ENCODE measurements around the gene ATP1A2. TPM values are rescaled to one million over a fixed set of nuclear protein-coding genes. Genes with fewer than 3 reads are reported as not detected.

The ATP1A2 gene
- total and polyA plus RNA-seq, 2 donors (not counting 3 experiments of a cell fraction or from before 2014, with no cell fraction given), result not detected

DNA sequence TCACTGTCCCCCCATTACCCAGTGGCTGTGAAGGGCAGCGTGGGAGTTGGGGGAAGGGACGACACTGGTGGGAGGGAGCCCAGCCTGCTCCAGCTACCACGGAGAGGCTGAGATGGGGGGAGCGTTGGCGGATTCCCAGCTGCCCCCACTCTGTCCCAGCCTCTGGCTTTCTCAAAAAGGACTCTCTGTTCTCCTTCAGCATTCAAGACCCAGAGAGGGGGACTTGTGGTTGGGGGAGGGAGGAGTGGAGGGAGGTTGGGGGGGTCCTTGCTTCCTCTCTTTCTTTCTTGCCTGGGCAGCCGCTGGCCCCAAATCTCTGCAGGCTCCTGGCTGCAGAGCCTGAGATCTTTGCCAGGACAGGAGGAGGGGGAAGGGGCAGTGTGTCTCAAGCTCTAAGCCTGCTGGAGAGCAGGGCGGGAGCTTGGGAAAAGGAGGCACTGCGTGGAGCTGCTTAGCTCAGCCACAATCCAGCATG, 2.2 kb downstream of the ATP1A2 start:
- Histone ChIP-seq H3K79me2 (ENCODE audit: control insufficient read depth, insufficient read depth, low read length) (no peaks in the 10 kb centered on the region), H3K9me1 (replicated peaks; ENCODE audit: control insufficient read depth, extremely low read depth, insufficient read depth, low read length) (no peaks in the 10 kb centered on the region), H4K20me1 (replicated peaks; ENCODE audit: control insufficient read depth, extremely low read depth, insufficient read depth, low read length) (no peaks in the 10 kb centered on the region), H3K36me3 (ENCODE audit: control insufficient read depth in 2 of 2, extremely low read depth in 1 of 2, insufficient read depth in 2 of 2, low read length in 2 of 2) (no peaks in the 10 kb centered on the region), H3K27me3 (ENCODE audit: control insufficient read depth in 2 of 2, insufficient read depth in 2 of 2, low read length in 2 of 2) (peaks cover 21 to 24% of the 10 kb centered on the region in 2 experiments), H3K4me3 (replicated peaks in 1 of 3; ENCODE audit: insufficient read depth in 1 of 3, low read depth in 1 of 3, low read length in 3 of 3) (no peak overlapping the region), H3K4me1 (ENCODE audit: control insufficient read depth, extremely low read depth, insufficient read depth, low read length) (no peaks in the 10 kb centered on the region), H3K9me3 (replicated peaks; ENCODE audit: control insufficient read depth, insufficient read depth, low read length) (no peaks in the 10 kb centered on the region), H3K9ac (replicated peaks; ENCODE audit: extremely low read depth, insufficient read depth, low read length) (no peak overlapping the region), H3K4me2 (ENCODE audit: insufficient read depth, low read length) (no peak overlapping the region), H2AFZ (ENCODE audit: low read depth, low read length) (no peak overlapping the region), H3K27ac (ENCODE audit: insufficient read depth, low read depth, low read length) (no peak overlapping the region)
- ChIA-PET POLR2A (no interaction called here), CTCF (interaction anchor here (0.9 to 1.5 kb wide), 4 partner anchors 10 to 76 kb away, joined by 3 to 5 read pairs (median 3); no protein-coding TSS in a partner anchor)
- FAIRE-seq (no peak), DNase-seq (ENCODE audit: low read depth, low spot score) (no peak)
- dilution Hi-C loops (cut with MboI; ENCODE audit: extremely low pct_ligation_motif_present, low sequenced_read_pairs) (no loop called here), intact Hi-C loops (cut with micrococcal nuclease) (no loop called here)
- TF ChIP-seq FOS (IDR thresholded peaks at IDR 0.05; ENCODE audit: borderline replicate concordance, insufficient read depth, low read length), result no peak
- no peak for TF ChIP-seq POLR2AphosphoS5 (IDR thresholded peaks at IDR 0.05; ENCODE audit: insufficient read depth, low read depth, low read length)
- TF ChIP-seq, protein P1, sequence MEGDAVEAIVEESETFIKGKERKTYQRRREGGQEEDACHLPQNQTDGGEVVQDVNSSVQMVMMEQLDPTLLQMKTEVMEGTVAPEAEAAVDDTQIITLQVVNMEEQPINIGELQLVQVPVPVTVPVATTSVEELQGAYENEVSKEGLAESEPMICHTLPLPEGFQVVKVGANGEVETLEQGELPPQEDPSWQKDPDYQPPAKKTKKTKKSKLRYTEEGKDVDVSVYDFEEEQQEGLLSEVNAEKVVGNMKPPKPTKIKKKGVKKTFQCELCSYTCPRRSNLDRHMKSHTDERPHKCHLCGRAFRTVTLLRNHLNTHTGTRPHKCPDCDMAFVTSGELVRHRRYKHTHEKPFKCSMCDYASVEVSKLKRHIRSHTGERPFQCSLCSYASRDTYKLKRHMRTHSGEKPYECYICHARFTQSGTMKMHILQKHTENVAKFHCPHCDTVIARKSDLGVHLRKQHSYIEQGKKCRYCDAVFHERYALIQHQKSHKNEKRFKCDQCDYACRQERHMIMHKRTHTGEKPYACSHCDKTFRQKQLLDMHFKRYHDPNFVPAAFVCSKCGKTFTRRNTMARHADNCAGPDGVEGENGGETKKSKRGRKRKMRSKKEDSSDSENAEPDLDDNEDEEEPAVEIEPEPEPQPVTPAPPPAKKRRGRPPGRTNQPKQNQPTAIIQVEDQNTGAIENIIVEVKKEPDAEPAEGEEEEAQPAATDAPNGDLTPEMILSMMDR (IDR thresholded peaks at IDR 0.05; ENCODE audit: extremely low read depth in 1 of 2, insufficient read depth in 1 of 2, low read depth in 1 of 2, low read length in 2 of 2), result no peak
- no peak for TF ChIP-seq JUN (IDR thresholded peaks at IDR 0.05; ENCODE audit: borderline replicate concordance, insufficient read depth, insufficient read length, low read depth)
- no peak for TF ChIP-seq POLR2A (IDR thresholded peaks at IDR 0.05; ENCODE audit: low read depth, low read length)
- no TSS peak for BruUV-seq (replicated peaks)

DNA sequence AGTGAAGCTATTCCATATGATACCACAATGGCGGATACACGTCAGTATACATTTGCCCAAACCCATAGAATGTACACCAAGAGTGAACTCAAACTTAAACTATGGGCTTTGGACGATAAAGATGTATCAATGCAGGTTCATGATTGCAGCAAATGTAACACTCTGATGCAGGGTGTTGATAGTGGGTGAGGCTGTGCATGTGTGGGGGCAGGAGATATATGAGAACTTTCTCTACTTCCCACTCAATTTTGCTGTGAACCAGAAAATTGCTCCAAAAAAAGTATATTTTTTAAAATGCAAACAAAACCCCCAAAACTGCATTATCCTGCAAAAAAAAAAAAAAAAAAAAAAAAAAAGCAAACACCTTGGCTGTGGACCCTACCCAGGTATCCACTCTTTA, 3.4 kb downstream of the ATP1A2 start:
- Histone ChIP-seq H3K79me2 (ENCODE audit: control insufficient read depth, insufficient read depth, low read length) (no peaks in the 10 kb centered on the region), H3K9ac (replicated peaks; ENCODE audit: extremely low read depth, insufficient read depth, low read length) (no peak overlapping the region), H3K4me3 (replicated peaks in 1 of 3; ENCODE audit: insufficient read depth in 1 of 3, low read depth in 1 of 3, low read length in 3 of 3) (no peak overlapping the region), H3K36me3 (ENCODE audit: control insufficient read depth in 2 of 2, extremely low read depth in 1 of 2, insufficient read depth in 2 of 2, low read length in 2 of 2) (no peaks in the 10 kb centered on the region), H3K9me3 (replicated peaks; ENCODE audit: control insufficient read depth, insufficient read depth, low read length) (no peaks in the 10 kb centered on the region), H2AFZ (ENCODE audit: low read depth, low read length) (no peak overlapping the region), H3K27ac (ENCODE audit: insufficient read depth, low read depth, low read length) (no peak overlapping the region), H3K9me1 (replicated peaks; ENCODE audit: control insufficient read depth, extremely low read depth, insufficient read depth, low read length) (no peaks in the 10 kb centered on the region), H3K4me1 (ENCODE audit: control insufficient read depth, extremely low read depth, insufficient read depth, low read length) (no peaks in the 10 kb centered on the region), H4K20me1 (replicated peaks; ENCODE audit: control insufficient read depth, extremely low read depth, insufficient read depth, low read length) (no peaks in the 10 kb centered on the region), H3K4me2 (ENCODE audit: insufficient read depth, low read length) (no peak overlapping the region), H3K27me3 (ENCODE audit: control insufficient read depth in 2 of 2, insufficient read depth in 2 of 2, low read length in 2 of 2) (peaks cover 21 to 22% of the 10 kb centered on the region in 2 experiments)
- dilution Hi-C loops (cut with MboI; ENCODE audit: extremely low pct_ligation_motif_present, low sequenced_read_pairs) (no loop called here), intact Hi-C loops (cut with micrococcal nuclease) (no loop called here)
- ChIA-PET CTCF (no interaction called here), POLR2A (no interaction called here)
- no TSS peak for BruUV-seq (replicated peaks)
- DNase-seq (ENCODE audit: low read depth, low spot score), result no peak
- no peak for FAIRE-seq
- TF ChIP-seq POLR2AphosphoS5 (IDR thresholded peaks at IDR 0.05; ENCODE audit: insufficient read depth, low read depth, low read length) (no peak), GATA2 (IDR thresholded peaks at IDR 0.05; ENCODE audit: insufficient read depth, insufficient read length, low read depth, low read length) (no peak), FOS (IDR thresholded peaks at IDR 0.05; ENCODE audit: borderline replicate concordance, insufficient read depth, low read length) (no peak)

Measured in endothelial cell of umbilical vein (primary cell).